GM23338 (cell line): ENCODE measurements around the gene TCP10L.

Source experiments
- CREB1 ChIP-seq: fragments of 250-450 bp; sonication (Bioruptor Pico); IDR thresholded peaks from 2 replicates; pipeline ENCODE4 v1.5.0; 2020; ENCODE audit warnings: low read depth, mild to moderate bottlenecking, moderate library complexity
- CTCF ChIP-seq, 2 experiments: fragments of 200-600 bp in 1 of 2; sonication (generic) in 1 of 2; conservative IDR thresholded peaks; 2 replicates each; pipeline versions ENCODE4 v1.5.1 to v1.6.1; 2016 to 2017; ENCODE audit warnings: antibody characterized with exemption in 2 of 2, low read depth in 2 of 2, mild to moderate bottlenecking in 2 of 2, moderate library complexity in 1 of 2
- EZH2 ChIP-seq: fragments of 200-600 bp; sonication (generic); IDR thresholded peaks from one replicate; pipeline ENCODE4 v1.8.0; 2017; ENCODE audit warnings: antibody characterized with exemption, mild to moderate bottlenecking, low read depth; ENCODE audit not compliant: unreplicated experiment
- EZH2phosphoT487 ChIP-seq: fragments of 200-600 bp; sonication (generic); IDR thresholded peaks from one replicate; pipeline ENCODE4 v1.8.1; 2018; ENCODE audit warnings: antibody characterized with exemption; ENCODE audit not compliant: unreplicated experiment
- NANOG ChIP-seq: IDR thresholded peaks from 2 replicates; pipeline ENCODE4 v1.6.1; 2016; ENCODE audit warnings: antibody characterized with exemption, borderline replicate concordance
- POLR2AphosphoS5 ChIP-seq: IDR thresholded peaks from 2 replicates; pipeline ENCODE4 v1.6.1; 2016; ENCODE audit warnings: antibody characterized with exemption, low read depth
- ZNF331 ChIP-seq: fragments of 250-450 bp; sonication (Bioruptor Pico); IDR thresholded peaks from 2 replicates; pipeline ENCODE4 v1.5.0; 2020; ENCODE audit warnings: low read depth, mild to moderate bottlenecking, moderate library complexity
- TF ChIP-seq, protein P1 (sequence below): IDR thresholded peaks from 2 replicates; pipeline ENCODE4 v1.6.1; 2016; ENCODE audit warnings: antibody characterized with exemption
- TF ChIP-seq, protein P2 (sequence below): IDR thresholded peaks from one replicate; pipeline ENCODE4 v1.6.1; 2018; ENCODE audit warnings: antibody characterized with exemption; ENCODE audit not compliant: unreplicated experiment
- TF ChIP-seq, protein P3 (sequence below): fragments of 250-450 bp; sonication (Bioruptor Pico); IDR thresholded peaks from 2 replicates; pipeline ENCODE4 v1.5.0; 2020; ENCODE audit warnings: mild to moderate bottlenecking, moderate library complexity

GRCh38 chr21:32543975-32544374 is 41.3 kb downstream of the TCP10L start:
- TF ChIP-seq POLR2AphosphoS5: no peak
- TF ChIP-seq CTCF (conservative IDR thresholded peaks at IDR 0.05; ENCODE audit: low read depth in 2 of 2): no peak
- TF ChIP-seq, protein P1, sequence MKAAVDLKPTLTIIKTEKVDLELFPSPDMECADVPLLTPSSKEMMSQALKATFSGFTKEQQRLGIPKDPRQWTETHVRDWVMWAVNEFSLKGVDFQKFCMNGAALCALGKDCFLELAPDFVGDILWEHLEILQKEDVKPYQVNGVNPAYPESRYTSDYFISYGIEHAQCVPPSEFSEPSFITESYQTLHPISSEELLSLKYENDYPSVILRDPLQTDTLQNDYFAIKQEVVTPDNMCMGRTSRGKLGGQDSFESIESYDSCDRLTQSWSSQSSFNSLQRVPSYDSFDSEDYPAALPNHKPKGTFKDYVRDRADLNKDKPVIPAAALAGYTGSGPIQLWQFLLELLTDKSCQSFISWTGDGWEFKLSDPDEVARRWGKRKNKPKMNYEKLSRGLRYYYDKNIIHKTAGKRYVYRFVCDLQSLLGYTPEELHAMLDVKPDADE: no peak
- no peak for TF ChIP-seq EZH2
- TF ChIP-seq EZH2phosphoT487: no peak
- no peak for TF ChIP-seq CREB1 (CRISPR knock-in tag)
- no peak for TF ChIP-seq NANOG
- no peak for TF ChIP-seq ZNF331 (CRISPR knock-in tag)
- TF ChIP-seq, protein P2, sequence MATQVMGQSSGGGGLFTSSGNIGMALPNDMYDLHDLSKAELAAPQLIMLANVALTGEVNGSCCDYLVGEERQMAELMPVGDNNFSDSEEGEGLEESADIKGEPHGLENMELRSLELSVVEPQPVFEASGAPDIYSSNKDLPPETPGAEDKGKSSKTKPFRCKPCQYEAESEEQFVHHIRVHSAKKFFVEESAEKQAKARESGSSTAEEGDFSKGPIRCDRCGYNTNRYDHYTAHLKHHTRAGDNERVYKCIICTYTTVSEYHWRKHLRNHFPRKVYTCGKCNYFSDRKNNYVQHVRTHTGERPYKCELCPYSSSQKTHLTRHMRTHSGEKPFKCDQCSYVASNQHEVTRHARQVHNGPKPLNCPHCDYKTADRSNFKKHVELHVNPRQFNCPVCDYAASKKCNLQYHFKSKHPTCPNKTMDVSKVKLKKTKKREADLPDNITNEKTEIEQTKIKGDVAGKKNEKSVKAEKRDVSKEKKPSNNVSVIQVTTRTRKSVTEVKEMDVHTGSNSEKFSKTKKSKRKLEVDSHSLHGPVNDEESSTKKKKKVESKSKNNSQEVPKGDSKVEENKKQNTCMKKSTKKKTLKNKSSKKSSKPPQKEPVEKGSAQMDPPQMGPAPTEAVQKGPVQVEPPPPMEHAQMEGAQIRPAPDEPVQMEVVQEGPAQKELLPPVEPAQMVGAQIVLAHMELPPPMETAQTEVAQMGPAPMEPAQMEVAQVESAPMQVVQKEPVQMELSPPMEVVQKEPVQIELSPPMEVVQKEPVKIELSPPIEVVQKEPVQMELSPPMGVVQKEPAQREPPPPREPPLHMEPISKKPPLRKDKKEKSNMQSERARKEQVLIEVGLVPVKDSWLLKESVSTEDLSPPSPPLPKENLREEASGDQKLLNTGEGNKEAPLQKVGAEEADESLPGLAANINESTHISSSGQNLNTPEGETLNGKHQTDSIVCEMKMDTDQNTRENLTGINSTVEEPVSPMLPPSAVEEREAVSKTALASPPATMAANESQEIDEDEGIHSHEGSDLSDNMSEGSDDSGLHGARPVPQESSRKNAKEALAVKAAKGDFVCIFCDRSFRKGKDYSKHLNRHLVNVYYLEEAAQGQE: no peak
- TF ChIP-seq, protein P3, sequence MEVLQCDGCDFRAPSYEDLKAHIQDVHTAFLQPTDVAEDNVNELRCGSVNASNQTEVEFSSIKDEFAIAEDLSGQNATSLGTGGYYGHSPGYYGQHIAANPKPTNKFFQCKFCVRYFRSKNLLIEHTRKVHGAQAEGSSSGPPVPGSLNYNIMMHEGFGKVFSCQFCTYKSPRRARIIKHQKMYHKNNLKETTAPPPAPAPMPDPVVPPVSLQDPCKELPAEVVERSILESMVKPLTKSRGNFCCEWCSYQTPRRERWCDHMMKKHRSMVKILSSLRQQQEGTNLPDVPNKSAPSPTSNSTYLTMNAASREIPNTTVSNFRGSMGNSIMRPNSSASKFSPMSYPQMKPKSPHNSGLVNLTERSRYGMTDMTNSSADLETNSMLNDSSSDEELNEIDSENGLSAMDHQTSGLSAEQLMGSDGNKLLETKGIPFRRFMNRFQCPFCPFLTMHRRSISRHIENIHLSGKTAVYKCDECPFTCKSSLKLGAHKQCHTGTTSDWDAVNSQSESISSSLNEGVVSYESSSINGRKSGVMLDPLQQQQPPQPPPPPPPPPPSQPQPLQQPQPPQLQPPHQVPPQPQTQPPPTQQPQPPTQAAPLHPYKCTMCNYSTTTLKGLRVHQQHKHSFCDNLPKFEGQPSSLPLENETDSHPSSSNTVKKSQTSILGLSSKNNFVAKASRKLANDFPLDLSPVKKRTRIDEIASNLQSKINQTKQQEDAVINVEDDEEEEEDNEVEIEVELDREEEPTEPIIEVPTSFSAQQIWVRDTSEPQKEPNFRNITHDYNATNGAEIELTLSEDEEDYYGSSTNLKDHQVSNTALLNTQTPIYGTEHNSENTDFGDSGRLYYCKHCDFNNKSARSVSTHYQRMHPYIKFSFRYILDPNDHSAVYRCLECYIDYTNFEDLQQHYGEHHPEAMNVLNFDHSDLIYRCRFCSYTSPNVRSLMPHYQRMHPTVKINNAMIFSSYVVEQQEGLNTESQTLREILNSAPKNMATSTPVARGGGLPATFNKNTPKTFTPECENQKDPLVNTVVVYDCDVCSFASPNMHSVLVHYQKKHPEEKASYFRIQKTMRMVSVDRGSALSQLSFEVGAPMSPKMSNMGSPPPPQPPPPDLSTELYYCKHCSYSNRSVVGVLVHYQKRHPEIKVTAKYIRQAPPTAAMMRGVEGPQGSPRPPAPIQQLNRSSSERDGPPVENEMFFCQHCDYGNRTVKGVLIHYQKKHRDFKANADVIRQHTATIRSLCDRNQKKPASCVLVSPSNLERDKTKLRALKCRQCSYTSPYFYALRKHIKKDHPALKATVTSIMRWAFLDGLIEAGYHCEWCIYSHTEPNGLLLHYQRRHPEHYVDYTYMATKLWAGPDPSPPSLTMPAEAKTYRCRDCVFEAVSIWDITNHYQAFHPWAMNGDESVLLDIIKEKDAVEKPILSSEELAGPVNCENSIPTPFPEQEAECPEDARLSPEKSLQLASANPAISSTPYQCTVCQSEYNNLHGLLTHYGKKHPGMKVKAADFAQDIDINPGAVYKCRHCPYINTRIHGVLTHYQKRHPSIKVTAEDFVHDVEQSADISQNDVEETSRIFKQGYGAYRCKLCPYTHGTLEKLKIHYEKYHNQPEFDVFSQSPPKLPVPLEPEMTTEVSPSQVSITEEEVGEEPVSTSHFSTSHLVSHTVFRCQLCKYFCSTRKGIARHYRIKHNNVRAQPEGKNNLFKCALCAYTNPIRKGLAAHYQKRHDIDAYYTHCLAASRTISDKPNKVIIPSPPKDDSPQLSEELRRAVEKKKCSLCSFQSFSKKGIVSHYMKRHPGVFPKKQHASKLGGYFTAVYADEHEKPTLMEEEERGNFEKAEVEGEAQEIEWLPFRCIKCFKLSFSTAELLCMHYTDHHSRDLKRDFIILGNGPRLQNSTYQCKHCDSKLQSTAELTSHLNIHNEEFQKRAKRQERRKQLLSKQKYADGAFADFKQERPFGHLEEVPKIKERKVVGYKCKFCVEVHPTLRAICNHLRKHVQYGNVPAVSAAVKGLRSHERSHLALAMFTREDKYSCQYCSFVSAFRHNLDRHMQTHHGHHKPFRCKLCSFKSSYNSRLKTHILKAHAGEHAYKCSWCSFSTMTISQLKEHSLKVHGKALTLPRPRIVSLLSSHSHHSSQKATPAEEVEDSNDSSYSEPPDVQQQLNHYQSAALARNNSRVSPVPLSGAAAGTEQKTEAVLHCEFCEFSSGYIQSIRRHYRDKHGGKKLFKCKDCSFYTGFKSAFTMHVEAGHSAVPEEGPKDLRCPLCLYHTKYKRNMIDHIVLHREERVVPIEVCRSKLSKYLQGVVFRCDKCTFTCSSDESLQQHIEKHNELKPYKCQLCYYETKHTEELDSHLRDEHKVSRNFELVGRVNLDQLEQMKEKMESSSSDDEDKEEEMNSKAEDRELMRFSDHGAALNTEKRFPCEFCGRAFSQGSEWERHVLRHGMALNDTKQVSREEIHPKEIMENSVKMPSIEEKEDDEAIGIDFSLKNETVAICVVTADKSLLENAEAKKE (CRISPR knock-in tag): no peak
